ENCODE data around the gene OPHN1. TPM values are rescaled to one million over a fixed set of nuclear protein-coding genes. Genes with fewer than 3 reads are reported as not detected.

The OPHN1 gene
- polyA plus RNA-seq, 1 donor from 2014 or later, result 7.6 TPM

- no peaks in the 10 kb centered on the region for H4K20me1 ChIP-seq (ENCODE audit: insufficient read depth)
- no peak overlapping the region for H2AFZ ChIP-seq (ENCODE audit: low read depth, low read length)
- H3K4me2 ChIP-seq (ENCODE audit: low read length), result no peak overlapping the region
- H3F3A ChIP-seq (ENCODE audit: insufficient read depth, low read length, poor library complexity, severe bottlenecking), result no peaks in the 10 kb centered on the region
- no peaks in the 10 kb centered on the region for H3K9me3 ChIP-seq (ENCODE audit: low read length)
- no peak overlapping the region for H3K4me3 ChIP-seq (ENCODE audit: low read length)
- H3K27ac ChIP-seq (ENCODE audit: low read length), result no peak overlapping the region
- no peak overlapping the region for H3K9ac ChIP-seq (ENCODE audit: low read length)
- H3K27me3 ChIP-seq (ENCODE audit: insufficient read depth, low read depth, low read length), result no peaks in the 10 kb centered on the region
- TF ChIP-seq, protein P1, sequence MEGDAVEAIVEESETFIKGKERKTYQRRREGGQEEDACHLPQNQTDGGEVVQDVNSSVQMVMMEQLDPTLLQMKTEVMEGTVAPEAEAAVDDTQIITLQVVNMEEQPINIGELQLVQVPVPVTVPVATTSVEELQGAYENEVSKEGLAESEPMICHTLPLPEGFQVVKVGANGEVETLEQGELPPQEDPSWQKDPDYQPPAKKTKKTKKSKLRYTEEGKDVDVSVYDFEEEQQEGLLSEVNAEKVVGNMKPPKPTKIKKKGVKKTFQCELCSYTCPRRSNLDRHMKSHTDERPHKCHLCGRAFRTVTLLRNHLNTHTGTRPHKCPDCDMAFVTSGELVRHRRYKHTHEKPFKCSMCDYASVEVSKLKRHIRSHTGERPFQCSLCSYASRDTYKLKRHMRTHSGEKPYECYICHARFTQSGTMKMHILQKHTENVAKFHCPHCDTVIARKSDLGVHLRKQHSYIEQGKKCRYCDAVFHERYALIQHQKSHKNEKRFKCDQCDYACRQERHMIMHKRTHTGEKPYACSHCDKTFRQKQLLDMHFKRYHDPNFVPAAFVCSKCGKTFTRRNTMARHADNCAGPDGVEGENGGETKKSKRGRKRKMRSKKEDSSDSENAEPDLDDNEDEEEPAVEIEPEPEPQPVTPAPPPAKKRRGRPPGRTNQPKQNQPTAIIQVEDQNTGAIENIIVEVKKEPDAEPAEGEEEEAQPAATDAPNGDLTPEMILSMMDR (IDR thresholded peaks at IDR 0.05; ENCODE audit: poor library complexity, severe bottlenecking), result no peak
- TF ChIP-seq TAF1 (IDR thresholded peaks at IDR 0.05; ENCODE audit: low read depth) (no peak), EZH2 (IDR thresholded peaks at IDR 0.05; ENCODE audit: borderline replicate concordance, insufficient read depth, low read length, poor library complexity, severe bottlenecking) (no peak), SMC3 (conservative IDR thresholded peaks at IDR 0.05; ENCODE audit: poor library complexity) (no peak), EP300 (conservative IDR thresholded peaks at IDR 0.05; ENCODE audit: poor library complexity, severe bottlenecking) (no peak), MXI1 (conservative IDR thresholded peaks at IDR 0.05; ENCODE audit: poor library complexity, severe bottlenecking) (no peak), POLR2AphosphoS5 (IDR thresholded peaks at IDR 0.05) (no peak), RAD21 (conservative IDR thresholded peaks at IDR 0.05) (no peak)
- TF ChIP-seq, protein P2, sequence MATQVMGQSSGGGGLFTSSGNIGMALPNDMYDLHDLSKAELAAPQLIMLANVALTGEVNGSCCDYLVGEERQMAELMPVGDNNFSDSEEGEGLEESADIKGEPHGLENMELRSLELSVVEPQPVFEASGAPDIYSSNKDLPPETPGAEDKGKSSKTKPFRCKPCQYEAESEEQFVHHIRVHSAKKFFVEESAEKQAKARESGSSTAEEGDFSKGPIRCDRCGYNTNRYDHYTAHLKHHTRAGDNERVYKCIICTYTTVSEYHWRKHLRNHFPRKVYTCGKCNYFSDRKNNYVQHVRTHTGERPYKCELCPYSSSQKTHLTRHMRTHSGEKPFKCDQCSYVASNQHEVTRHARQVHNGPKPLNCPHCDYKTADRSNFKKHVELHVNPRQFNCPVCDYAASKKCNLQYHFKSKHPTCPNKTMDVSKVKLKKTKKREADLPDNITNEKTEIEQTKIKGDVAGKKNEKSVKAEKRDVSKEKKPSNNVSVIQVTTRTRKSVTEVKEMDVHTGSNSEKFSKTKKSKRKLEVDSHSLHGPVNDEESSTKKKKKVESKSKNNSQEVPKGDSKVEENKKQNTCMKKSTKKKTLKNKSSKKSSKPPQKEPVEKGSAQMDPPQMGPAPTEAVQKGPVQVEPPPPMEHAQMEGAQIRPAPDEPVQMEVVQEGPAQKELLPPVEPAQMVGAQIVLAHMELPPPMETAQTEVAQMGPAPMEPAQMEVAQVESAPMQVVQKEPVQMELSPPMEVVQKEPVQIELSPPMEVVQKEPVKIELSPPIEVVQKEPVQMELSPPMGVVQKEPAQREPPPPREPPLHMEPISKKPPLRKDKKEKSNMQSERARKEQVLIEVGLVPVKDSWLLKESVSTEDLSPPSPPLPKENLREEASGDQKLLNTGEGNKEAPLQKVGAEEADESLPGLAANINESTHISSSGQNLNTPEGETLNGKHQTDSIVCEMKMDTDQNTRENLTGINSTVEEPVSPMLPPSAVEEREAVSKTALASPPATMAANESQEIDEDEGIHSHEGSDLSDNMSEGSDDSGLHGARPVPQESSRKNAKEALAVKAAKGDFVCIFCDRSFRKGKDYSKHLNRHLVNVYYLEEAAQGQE (IDR thresholded peaks at IDR 0.05; ENCODE audit: borderline replicate concordance), result no peak
- H3K9me2 ChIP-seq (ENCODE audit: insufficient read depth, low read length), result no peaks in the 10 kb centered on the region
- H3K36me3 ChIP-seq (ENCODE audit: insufficient read depth, low read length), result no peaks in the 10 kb centered on the region
- H3K79me2 ChIP-seq (replicated peaks; ENCODE audit: insufficient read depth, low read length), result no peaks in the 10 kb centered on the region
These were observed 229.6 kb downstream of the OPHN1 start for GRCh38 chrX:68203646-68204045.

GRCh38 chrX:68203211-68203610 lies 230.1 kb downstream of the OPHN1 start:
- Histone ChIP-seq H3K27me3 (ENCODE audit: insufficient read depth, low read depth, low read length) (no peaks in the 10 kb centered on the region), H3K9me2 (ENCODE audit: insufficient read depth, low read length) (no peaks in the 10 kb centered on the region), H3K27ac (ENCODE audit: low read length) (no peak overlapping the region), H3K4me3 (ENCODE audit: low read length) (no peak overlapping the region), H3K9ac (ENCODE audit: low read length) (no peak overlapping the region), H4K20me1 (ENCODE audit: insufficient read depth) (no peaks in the 10 kb centered on the region), H3K9me3 (ENCODE audit: low read length) (no peaks in the 10 kb centered on the region), H3K36me3 (ENCODE audit: insufficient read depth, low read length) (no peaks in the 10 kb centered on the region), H2AFZ (ENCODE audit: low read depth, low read length) (no peak overlapping the region), H3K79me2 (replicated peaks; ENCODE audit: insufficient read depth, low read length) (no peaks in the 10 kb centered on the region), H3F3A (ENCODE audit: insufficient read depth, low read length, poor library complexity, severe bottlenecking) (no peaks in the 10 kb centered on the region), H3K4me2 (ENCODE audit: low read length) (no peak overlapping the region)
- TF ChIP-seq, protein P1 (IDR thresholded peaks at IDR 0.05; ENCODE audit: poor library complexity, severe bottlenecking), result no peak
- no peak for TF ChIP-seq MXI1 (conservative IDR thresholded peaks at IDR 0.05; ENCODE audit: poor library complexity, severe bottlenecking)
